HepG2 (cell line): ENCODE data around the gene RABEPK. TPM values are rescaled to one million over a fixed set of nuclear protein-coding genes. Genes with fewer than 3 reads are reported as not detected.

Experiments used
- ATAC-seq: fragments of 200-7000 bp; cut with Tn5 transposase; 3 replicates; pipeline ENCODE4 v1.9.1; 2020; ENCODE audit warnings: mild to moderate bottlenecking, moderate library complexity
- BruUV-seq: library from RNA; stranded (reverse); fragments of 400-500 nt; replicated peaks from 2 replicates; lab custom pipeline; 2021; lab: Mats Ljungman, UMichigan
- CTCF ChIA-PET: fragments of 300-600 bp; formaldehyde crosslinking; extraction: SDS; loops from one replicate; lab custom pipeline; 2021; ENCODE audit warnings: low total read pairs, inconsistent platforms, low intra/inter-chr PET ratio; lab: Yijun Ruan, JAX
- POLR2A ChIA-PET: fragments of 350-600 bp; sonication (Branson Sonifier 250); formaldehyde crosslinking; loops from one replicate; lab custom pipeline; 2020; ENCODE audit warnings: antibody characterized with exemption, inconsistent platforms; lab: Yijun Ruan, JAX
- DNase-seq: peaks from one replicate; pipeline ENCODE4 v3.0.0-alpha.2; 2015; ENCODE audit warnings: low spot score
- FAIRE-seq: peaks from 3 replicates; lab custom pipeline; 2011; peaks lifted over from hg19 to GRCh38; lab: Jason Lieb, UNC
- H2AFZ ChIP-seq: one replicate; pipeline ENCODE4 v1.6.1; 2011; ENCODE audit warnings: low read length, inconsistent platforms
- H3K27ac ChIP-seq: fragments of 300-600 bp; 3 replicates; pipeline ENCODE4 v1.8.0; 2011; ENCODE audit warnings: mixed run types, mild to moderate bottlenecking, mixed read lengths, low read length, inconsistent platforms; ENCODE audit not compliant: insufficient read depth; ENCODE audit errors: extremely low read length
- H3K27me3 ChIP-seq, 2 experiments: fragments of 200-600 bp in 1 of 2; 2 replicates in 1 of 2; 3 replicates in 1 of 2; pipeline versions ENCODE4 v1.6.0 to v1.8.0; 2011; ENCODE audit warnings: low read length in 2 of 2, mild to moderate bottlenecking in 2 of 2, moderate library complexity in 2 of 2, inconsistent platforms in 1 of 2; ENCODE audit not compliant: insufficient read depth in 2 of 2, control insufficient read depth in 1 of 2
- H3K36me3 ChIP-seq, 2 experiments: fragments of 200-600 bp in 1 of 2; replicated peaks in 1 of 2; 2 replicates in 1 of 2; 3 replicates in 1 of 2; pipeline versions ENCODE4 v1.5.1 to v1.8.0; 2011; ENCODE audit warnings: low read length in 2 of 2, inconsistent platforms in 1 of 2; ENCODE audit not compliant: insufficient read depth in 2 of 2, control insufficient read depth in 1 of 2
- H3K4me1 ChIP-seq: 2 replicates; pipeline ENCODE4 v1.5.1; 2012; ENCODE audit warnings: low read length, inconsistent platforms; ENCODE audit not compliant: insufficient read depth
- H3K4me2 ChIP-seq: 2 replicates; pipeline ENCODE4 v1.6.0; 2011; ENCODE audit warnings: low read depth, low read length, inconsistent platforms
- H3K4me3 ChIP-seq, 3 experiments: fragments of 200-600 bp in 1 of 3; sonication (generic), shearing (Covaris generic) in 1 of 3; replicated peaks in 1 of 3; 2 replicates each; pipeline ENCODE4 v1.5.1; 2011 to 2016; ENCODE audit warnings: low read length in 3 of 3, inconsistent platforms in 2 of 3, low read depth in 2 of 3, mild to moderate bottlenecking in 2 of 3, control low read depth in 1 of 3, mixed read lengths in 1 of 3; ENCODE audit not compliant: insufficient read depth in 1 of 3
- H3K79me2 ChIP-seq: one replicate; pipeline ENCODE4 v1.6.1; 2011; ENCODE audit warnings: low read length, inconsistent platforms; ENCODE audit not compliant: insufficient read depth
- H3K9ac ChIP-seq: 2 replicates; pipeline ENCODE4 v1.6.0; 2011; ENCODE audit warnings: mild to moderate bottlenecking, low read depth, low read length, inconsistent platforms; ENCODE audit not compliant: insufficient read depth
- H3K9me3 ChIP-seq: 2 replicates; pipeline ENCODE4 v1.5.1; 2012; ENCODE audit warnings: mild to moderate bottlenecking, low read length
- H4K20me1 ChIP-seq: 2 replicates; pipeline ENCODE4 v1.6.0; 2011; ENCODE audit warnings: inconsistent platforms, mild to moderate bottlenecking, low read length, moderate library complexity; ENCODE audit not compliant: insufficient read depth
- ARNTL ChIP-seq: sonication (generic); formaldehyde crosslinking; IDR thresholded peaks from 2 replicates; pipeline ENCODE4 v1.4.0; 2020; ENCODE audit warnings: mild to moderate bottlenecking, missing genetic modification reagents
- ATF5 ChIP-seq: sonication (generic); formaldehyde crosslinking; IDR thresholded peaks from 2 replicates; pipeline ENCODE4 v1.4.0; 2020; ENCODE audit warnings: mild to moderate bottlenecking, low read depth, missing genetic modification reagents
- DMTF1 ChIP-seq: sonication (generic); formaldehyde crosslinking; IDR thresholded peaks from 2 replicates; pipeline ENCODE4 v1.4.0; 2020; ENCODE audit warnings: mild to moderate bottlenecking, missing genetic modification reagents
- EP300 ChIP-seq, 3 experiments: sonication (generic) in 1 of 3; formaldehyde crosslinking in 1 of 3; IDR thresholded peaks; 2 replicates each; pipeline versions ENCODE4 v1.5.1 to v1.6.1; 2011 to 2020; ENCODE audit warnings: low read depth in 2 of 3, low read length in 2 of 3, borderline replicate concordance in 1 of 3, improper control_type of control experiment in 1 of 3, mild to moderate bottlenecking in 1 of 3, missing genetic modification reagents in 1 of 3, moderate library complexity in 1 of 3
- ISX ChIP-seq: sonication (generic); formaldehyde crosslinking; conservative IDR thresholded peaks from 2 replicates; pipeline ENCODE4 v1.5.0; 2020; ENCODE audit warnings: missing genetic modification reagents
- MATR3 ChIP-seq: sonication (generic); formaldehyde crosslinking; IDR thresholded peaks from 2 replicates; pipeline ENCODE4 v1.4.0; 2020; ENCODE audit warnings: missing genetic modification reagents
- MXI1 ChIP-seq: IDR thresholded peaks from 3 replicates; pipeline ENCODE4 v1.6.1; 2012; ENCODE audit warnings: low read depth, low read length, inconsistent platforms, borderline replicate concordance
- ZBTB1 ChIP-seq: sonication (generic); formaldehyde crosslinking; IDR thresholded peaks from 2 replicates; pipeline ENCODE4 v1.4.0; 2020; ENCODE audit warnings: missing genetic modification reagents, borderline replicate concordance
- ZMYM4 ChIP-seq: sonication (generic); formaldehyde crosslinking; IDR thresholded peaks from 2 replicates; pipeline ENCODE4 v1.8.1; 2023; ENCODE audit warnings: mild to moderate bottlenecking, missing genetic modification reagents
- ZNF20 ChIP-seq: sonication (generic); formaldehyde crosslinking; IDR thresholded peaks from 2 replicates; pipeline ENCODE4 v1.4.0; 2020; ENCODE audit warnings: mild to moderate bottlenecking, moderate library complexity, missing genetic modification reagents
- ZXDC ChIP-seq: sonication (generic); formaldehyde crosslinking; IDR thresholded peaks from 2 replicates; pipeline ENCODE4 v1.5.0; 2020; ENCODE audit warnings: mild to moderate bottlenecking, missing genetic modification reagents
- WGBS: methylation state at CpG from one replicate; pipeline ENCODE4 v1.1.6; 2017; ENCODE audit warnings: low lambda C conversion rate; 5-methylcytosine and 5-hydroxymethylcytosine counted together
- in situ Hi-C: cut with HindIII; loops from 2 replicates; pipeline ENCODE4 v1.10.0; 2017; ENCODE audit warnings: low pct_unique_long_range_greater_than_20kb; ENCODE audit not compliant: extremely low pct_ligation_motif_present
- intact Hi-C: fragments of 100-400 bp; cut with micrococcal nuclease; formaldehyde crosslinking; loops from one replicate; pipeline ENCODE4 v1.10.0; 2022; ENCODE audit not compliant: unreplicated experiment
- polyA plus RNA-seq, 8 experiments: library from polyadenylated mRNA; depleted of rRNA in 3 of 8; stranded (reverse) in 7 of 8; unstranded in 1 of 8; fragments of >200 nt; fragmentation: Illumina TruSeq in 4 of 8; extraction: Trizol in 4 of 8; gene quantifications; 2 replicates each; pipeline versions ENCODE4 v1.2.1 to v1.2.3, GENCODE V29; 2011 to 2016; ENCODE audit warnings: low read depth in 4 of 8, missing spikeins in 1 of 8, mixed read lengths in 1 of 8; ENCODE audit not compliant: insufficient read depth in 1 of 8
- total RNA-seq, 5 experiments: library from RNA; depleted of rRNA; stranded (reverse); fragments of >200 nt; fragmentation: Illumina TruSeq; extraction: Trizol; gene quantifications; 2 replicates each; pipeline ENCODE4 v1.2.3, GENCODE V29; 2016; ENCODE audit warnings: low read depth in 1 of 5
- TF ChIP-seq, protein P1 (sequence below): sonication (generic); formaldehyde crosslinking; IDR thresholded peaks from 2 replicates; pipeline ENCODE4 v1.4.0; 2020; ENCODE audit warnings: missing genetic modification reagents

The RABEPK gene
- total and polyA plus RNA-seq, 2 of the 13 experiments (the other 11 are each of a cell fraction or from before 2014, with no cell fraction given): 75.5 to 90.0 TPM

- no peak for FAIRE-seq
- POLR2A ChIA-PET: no interaction called here
Measured at GRCh38 chr9:125151730-125152129, 48.6 kb upstream of the RABEPK start.

DNA sequence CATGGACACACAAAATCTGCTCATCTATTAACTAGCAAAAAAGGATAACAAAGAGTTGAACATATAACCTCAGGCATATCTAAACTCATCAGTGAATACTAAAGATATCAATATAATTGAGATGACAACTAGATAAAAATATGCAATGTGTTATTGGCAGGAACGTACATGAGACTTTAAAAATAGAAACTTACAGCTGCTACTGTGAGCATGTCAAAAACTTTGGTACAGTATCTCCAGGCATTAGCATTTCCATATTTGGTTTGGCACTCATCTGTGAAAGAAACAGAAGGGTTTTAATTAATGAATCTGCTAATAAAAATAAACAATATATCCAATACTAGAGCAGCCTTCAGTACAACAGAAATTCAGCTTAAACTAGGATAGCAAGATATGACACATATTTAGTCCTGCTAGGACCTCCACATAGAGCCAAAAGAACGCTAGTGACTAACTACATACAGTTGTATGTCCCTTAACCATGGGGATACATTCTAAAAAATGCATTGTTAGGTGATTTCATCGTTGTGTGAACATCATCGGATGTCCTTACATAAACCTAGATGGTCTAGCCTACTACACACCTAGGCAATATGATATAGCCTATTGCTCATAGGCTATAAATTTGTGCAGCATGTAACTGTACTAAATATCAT lies 46.5 kb upstream of the RABEPK start:
- no TSS peak for BruUV-seq
- ATAC-seq: no peak
- no peak overlapping the region for H3K9ac ChIP-seq
- no peaks in the 10 kb centered on the region for H3K79me2 ChIP-seq
- H3K27ac ChIP-seq: no peak overlapping the region
- H2AFZ ChIP-seq: no peak overlapping the region
- H3K27me3 ChIP-seq: no peaks in the 10 kb centered on the region
- H4K20me1 ChIP-seq: no peaks in the 10 kb centered on the region
- H3K4me3 ChIP-seq: no peak overlapping the region
- ChIA-PET POLR2A (no interaction called here), CTCF (no interaction called here)
- intact Hi-C loops (no loop called here), in situ Hi-C loops (no loop called here)
- no peaks in the 10 kb centered on the region for H3K9me3 ChIP-seq
- WGBS: 96% methylated on average over 4 of the region's 4 CpGs
- no peak overlapping the region for H3K4me2 ChIP-seq
- peaks cover 15% of the 10 kb centered on the region for H3K4me1 ChIP-seq
- DNase-seq: no peak
- no peak for FAIRE-seq
- H3K36me3 ChIP-seq: peaks cover 7 to 60% of the 10 kb centered on the region in 2 experiments; a peak in 4 of 5 replicates
- TF ChIP-seq ZNF20 (CRISPR knock-in tag) (no peak), DMTF1 (no peak), ZMYM4 (no peak), ZXDC (CRISPR knock-in tag) (no peak)
- TF ChIP-seq, protein P1, sequence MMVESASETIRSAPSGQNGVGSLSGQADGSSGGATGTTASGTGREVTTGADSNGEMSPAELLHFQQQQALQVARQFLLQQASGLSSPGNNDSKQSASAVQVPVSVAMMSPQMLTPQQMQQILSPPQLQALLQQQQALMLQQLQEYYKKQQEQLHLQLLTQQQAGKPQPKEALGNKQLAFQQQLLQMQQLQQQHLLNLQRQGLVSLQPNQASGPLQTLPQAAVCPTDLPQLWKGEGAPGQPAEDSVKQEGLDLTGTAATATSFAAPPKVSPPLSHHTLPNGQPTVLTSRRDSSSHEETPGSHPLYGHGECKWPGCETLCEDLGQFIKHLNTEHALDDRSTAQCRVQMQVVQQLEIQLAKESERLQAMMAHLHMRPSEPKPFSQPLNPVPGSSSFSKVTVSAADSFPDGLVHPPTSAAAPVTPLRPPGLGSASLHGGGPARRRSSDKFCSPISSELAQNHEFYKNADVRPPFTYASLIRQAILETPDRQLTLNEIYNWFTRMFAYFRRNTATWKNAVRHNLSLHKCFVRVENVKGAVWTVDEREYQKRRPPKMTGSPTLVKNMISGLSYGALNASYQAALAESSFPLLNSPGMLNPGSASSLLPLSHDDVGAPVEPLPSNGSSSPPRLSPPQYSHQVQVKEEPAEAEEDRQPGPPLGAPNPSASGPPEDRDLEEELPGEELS (CRISPR knock-in tag): no peak

More at GRCh38 chr9:125151730-125152129, 48.6 kb upstream of the RABEPK start:
- Histone ChIP-seq H3K9ac (no peak overlapping the region), H3K36me3 (peaks cover 7 to 53% of the 10 kb centered on the region in 2 experiments; a peak in 4 of 5 replicates), H4K20me1 (no peaks in the 10 kb centered on the region), H3K9me3 (no peaks in the 10 kb centered on the region), H2AFZ (no peak overlapping the region), H3K27ac (no peak overlapping the region), H3K4me1 (peaks cover 15% of the 10 kb centered on the region), H3K4me3 (no peak overlapping the region), H3K4me2 (no peak overlapping the region)
- WGBS: 90% methylated on average over 2 of the region's 2 CpGs
- no TSS peak for BruUV-seq
- intact Hi-C loops: no loop called here
- in situ Hi-C loops: no loop called here
- CTCF ChIA-PET: no interaction called here
- TF ChIP-seq ZBTB1 (CRISPR knock-in tag) (no peak), MATR3 (CRISPR knock-in tag) (no peak), MXI1 (no peak), ISX (CRISPR knock-in tag) (no peak), ARNTL (CRISPR knock-in tag) (no peak), EP300 (IDR thresholded peaks at IDR 0.05; ENCODE audit: low read depth in 2 of 2, low read length in 2 of 2) (no peak), EP300 (CRISPR knock-in tag; IDR thresholded peaks at IDR 0.05; ENCODE audit: borderline replicate concordance) (no peak), ATF5 (CRISPR knock-in tag) (no peak)
- TF ChIP-seq, all 625 proteins: peak for 0
- H3K27me3 ChIP-seq: no peaks in the 10 kb centered on the region
- H3K79me2 ChIP-seq: no peaks in the 10 kb centered on the region
- DNase-seq (no peak), ATAC-seq (no peak)
